GM19452 (cell line): ENCODE measurements around the gene EMC10.

ENCODE experiments used
- ATAC-seq: cut with Tn5 transposase; IDR thresholded peaks from one replicate; pipeline ENCODE4 v1.9.1; 2021; ENCODE audit not compliant: unreplicated experiment

EMC10 gene

GRCh38 chr19:50537769-50538230 lies 61.5 kb downstream of the EMC10 start:
- ATAC-seq, result no peak
